Measurements from ENCODE around the gene AGAP5. TPM values are rescaled to one million over a fixed set of nuclear protein-coding genes. Genes with fewer than 3 reads are reported as not detected.
A peak's percentile ranks its signal among the peaks of the same experiment; 100 is the strongest.

Gene AGAP5
- total RNA-seq, 2 experiments from 2014 or later = 7.1 to 10.3 TPM

DNA sequence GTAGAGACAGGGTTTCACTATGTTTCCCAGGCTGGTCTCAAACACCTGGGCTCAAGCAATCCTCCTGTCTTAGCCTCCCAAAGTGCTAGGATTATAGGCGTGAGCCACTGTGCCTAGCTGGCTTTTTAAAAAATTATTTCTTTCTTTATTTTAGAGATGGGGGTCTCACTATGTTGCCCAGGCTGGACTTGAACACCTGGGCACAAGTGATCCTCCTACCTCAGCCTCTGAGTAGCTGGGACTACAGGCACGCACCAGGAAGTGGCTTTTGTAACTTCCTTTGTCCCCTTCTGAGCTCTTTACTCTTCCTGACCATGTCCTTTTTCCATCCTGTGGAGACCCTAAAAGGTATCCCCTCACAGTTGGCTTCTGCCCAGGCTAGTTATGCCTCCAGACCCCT lies 54.5 kb downstream of the AGAP5 start:
- Mint-ChIP-seq H3K36me3 (ENCODE audit: low read depth) (no peaks in the 10 kb centered on the region), H3K4me1 (peaks cover 19% of the 10 kb centered on the region), H3K4me3 (no peak overlapping the region), H3K9me3 (ENCODE audit: low read depth) (no peaks in the 10 kb centered on the region), H3K27ac (no peak overlapping the region), H3K27me3 (no peaks in the 10 kb centered on the region)
- DNase-seq = no peak
- intact Hi-C loops (cut with DNase I, micrococcal nuclease) = no loop called here
- no peak for ATAC-seq
- ChIA-PET CTCF (interaction anchor here (0.6 to 7.0 kb wide), 27 partner anchors 8 to 390 kb away, joined by 3 to 122 read pairs (median 3); partner anchors contain the start of genes SYNPO2L and USP54), POLR2A (no interaction called here)

DNA sequence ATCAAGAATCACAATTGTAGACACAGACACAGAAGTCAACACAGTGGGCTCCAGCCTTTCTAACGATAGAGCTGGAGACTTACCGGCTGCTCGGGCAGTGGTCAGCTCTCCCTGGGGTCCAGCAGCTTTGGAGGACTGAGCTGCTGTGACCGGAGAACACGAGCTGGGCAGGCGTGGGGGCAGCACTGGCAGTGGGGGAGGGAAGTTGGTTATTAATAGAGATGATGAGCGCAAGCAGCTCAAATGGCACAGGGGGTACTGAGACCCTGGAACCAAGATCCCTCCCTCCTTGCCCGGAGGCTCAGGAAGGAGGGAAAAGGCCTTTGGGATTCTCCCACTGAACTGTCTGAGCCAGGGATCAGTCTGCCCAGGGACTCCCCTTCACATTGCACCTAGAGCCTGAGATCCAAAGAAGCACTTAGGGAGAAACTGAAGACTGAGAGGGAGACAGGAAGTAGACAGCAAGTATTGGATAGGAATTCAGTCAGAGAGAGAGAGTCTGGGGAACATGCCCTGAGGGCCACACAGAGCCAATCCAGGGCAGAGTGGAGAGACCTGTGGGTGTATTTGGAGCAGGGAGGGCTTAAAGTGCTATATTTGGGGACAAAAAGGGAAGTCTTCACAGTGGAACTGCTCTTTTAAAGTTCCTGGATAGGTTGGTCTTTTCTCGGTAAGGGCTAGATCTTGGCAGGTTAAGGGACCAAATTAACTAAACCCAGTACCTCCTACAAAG lies 56.4 kb downstream of the AGAP5 start, which contains the start of gene MYOZ1:
TSS of gene MYOZ1 (minus strand) at position 147 of the 733 bp plus-strand sequence. CDS start 1,457 bp downstream, outside the sequence.
- POLR2A ChIA-PET = interaction anchor here (0.7 kb wide), 1 partner anchor 110 kb away, joined by 5 read pairs; no protein-coding TSS in a partner anchor
- CTCF ChIA-PET = no interaction called here
- intact Hi-C loops (cut with DNase I, micrococcal nuclease) = no loop called here
- Mint-ChIP-seq H3K4me1 (peaks cover 19% of the 10 kb centered on the region), H3K36me3 (ENCODE audit: low read depth) (no peaks in the 10 kb centered on the region), H3K27ac (no peak within 1 kb of the TSS), H3K9me3 (ENCODE audit: low read depth) (no peaks in the 10 kb centered on the region), H3K4me3 (no peak within 1 kb of the TSS), H3K27me3 (no peaks in the 10 kb centered on the region)
- DNase-seq = no peak
- no peak for ATAC-seq

DNA sequence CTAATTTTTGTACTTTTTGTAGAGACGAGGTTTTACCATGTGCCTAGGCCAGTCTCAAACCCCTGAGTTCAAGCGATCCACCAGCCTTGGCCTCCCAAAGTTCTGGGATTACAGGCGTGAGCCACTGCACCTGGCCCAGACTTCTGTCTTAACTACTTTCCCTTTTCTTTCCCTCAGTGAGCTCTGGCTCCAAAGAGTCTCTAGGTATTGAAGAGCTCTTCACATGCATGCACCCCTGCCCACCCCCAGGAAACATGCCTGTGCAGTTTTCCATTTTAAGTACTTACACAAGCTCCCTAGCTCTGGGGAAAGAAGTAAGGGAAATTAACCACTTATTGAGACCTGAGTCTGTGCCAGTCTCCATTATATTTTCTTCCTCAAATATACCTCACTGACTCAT lies 58.6 kb downstream of the AGAP5 start:
- ATAC-seq (no peak), DNase-seq (no peak)
- Mint-ChIP-seq H3K27me3 (no peaks in the 10 kb centered on the region), H3K9me3 (ENCODE audit: low read depth) (no peaks in the 10 kb centered on the region), H3K4me1 (peaks cover 6% of the 10 kb centered on the region), H3K4me3 (no peak overlapping the region), H3K27ac (no peak overlapping the region), H3K36me3 (ENCODE audit: low read depth) (no peaks in the 10 kb centered on the region)
- intact Hi-C loops (cut with DNase I, micrococcal nuclease) = no loop called here
- ChIA-PET CTCF (interaction anchor here (1.2 kb wide), 1 partner anchor 108 kb away, joined by 3 read pairs; no protein-coding TSS in a partner anchor), POLR2A (no interaction called here)

DNA sequence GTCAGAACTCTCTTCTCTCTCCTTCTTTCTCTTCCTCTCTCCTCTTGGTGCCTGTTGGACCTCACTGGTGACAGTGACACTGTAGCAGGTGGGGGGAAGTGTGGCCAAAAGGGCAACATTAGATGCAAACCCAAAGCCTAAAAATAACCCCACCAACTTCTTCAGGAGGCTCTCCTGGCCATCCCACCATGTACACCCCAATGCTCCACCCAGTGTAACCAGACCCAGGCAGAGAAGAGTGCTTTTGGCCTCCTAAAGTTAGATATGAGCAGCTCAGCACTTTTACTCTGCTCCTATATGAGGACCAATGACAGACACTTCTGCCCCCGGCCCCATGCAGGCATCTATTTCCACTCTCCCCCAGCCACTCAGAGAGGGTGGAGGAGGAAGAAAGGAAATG lies 62.1 kb downstream of the AGAP5 start:
- Mint-ChIP-seq H3K27ac (no peak overlapping the region), H3K27me3 (no peaks in the 10 kb centered on the region), H3K4me3 (no peak overlapping the region), H3K4me1 (no peaks in the 10 kb centered on the region), H3K36me3 (ENCODE audit: low read depth) (no peaks in the 10 kb centered on the region), H3K9me3 (ENCODE audit: low read depth) (no peaks in the 10 kb centered on the region)
- DNase-seq (no peak), ATAC-seq (no peak)
- POLR2A ChIA-PET = interaction anchor here (0.7 kb wide), 1 partner anchor 22 kb away, joined by 3 read pairs; no protein-coding TSS in a partner anchor
- intact Hi-C loops (cut with DNase I, micrococcal nuclease) = no loop called here
- CTCF ChIA-PET = interaction anchor here (0.6 to 1.7 kb wide), 4 partner anchors 8 to 164 kb away, joined by 3 to 8 read pairs (median 3); no protein-coding TSS in a partner anchor

DNA sequence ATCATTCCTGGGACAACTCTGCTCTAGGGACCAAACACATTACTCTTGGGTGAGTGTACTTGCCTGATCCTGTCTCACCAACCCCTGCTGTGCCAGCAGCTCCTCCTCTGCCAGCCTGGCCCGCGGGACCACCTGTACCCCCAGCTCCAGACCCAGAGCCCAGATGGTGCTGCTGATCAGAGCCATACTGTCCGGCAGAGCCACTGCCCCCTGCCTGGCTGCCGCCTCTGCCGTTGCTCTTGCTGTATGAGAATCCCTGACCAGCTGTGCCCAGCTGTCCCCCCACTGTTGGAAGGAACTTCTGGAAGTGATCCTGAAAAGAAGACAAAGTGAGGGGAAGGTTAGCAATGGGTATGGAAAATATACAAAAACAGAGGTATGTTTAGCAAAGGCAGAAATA lies 63.5 kb downstream of the AGAP5 start:
- ATAC-seq (no peak), DNase-seq (no peak)
- intact Hi-C loops (cut with DNase I, micrococcal nuclease) = no loop called here
- POLR2A ChIA-PET = no interaction called here
- Mint-ChIP-seq H3K4me3 (no peak overlapping the region), H3K9me3 (ENCODE audit: low read depth) (no peaks in the 10 kb centered on the region), H3K36me3 (ENCODE audit: low read depth) (no peaks in the 10 kb centered on the region), H3K4me1 (no peaks in the 10 kb centered on the region), H3K27me3 (no peaks in the 10 kb centered on the region), H3K27ac (no peak overlapping the region)
- CTCF ChIA-PET = interaction anchor here (0.6 kb wide), 1 partner anchor 20 kb away, joined by 3 read pairs; no protein-coding TSS in a partner anchor

DNA sequence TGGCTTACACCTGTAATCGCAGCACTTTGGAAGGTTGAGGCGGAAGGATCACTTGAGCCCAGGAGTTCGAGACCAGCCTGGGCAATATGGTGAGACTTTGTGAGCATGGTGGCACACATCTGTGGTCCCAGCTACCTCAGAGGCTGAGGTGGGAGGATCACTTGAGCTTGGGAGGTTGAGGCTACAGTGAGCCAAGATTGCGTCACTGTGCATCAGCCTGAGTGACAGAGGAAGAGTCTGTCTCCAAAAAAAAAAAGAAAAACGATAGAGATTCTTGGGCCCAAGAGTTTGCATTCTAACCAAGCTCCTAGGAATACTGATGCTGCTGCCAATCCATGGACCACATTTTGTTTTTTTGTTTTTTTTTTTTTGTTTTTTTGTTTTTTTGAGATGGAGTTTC lies 68.7 kb downstream of the AGAP5 start:
- Mint-ChIP-seq H3K36me3 (ENCODE audit: low read depth) (peaks cover 5% of the 10 kb centered on the region), H3K4me1 (peaks cover 19% of the 10 kb centered on the region), H3K27ac (no peak overlapping the region), H3K27me3 (no peaks in the 10 kb centered on the region), H3K9me3 (ENCODE audit: low read depth) (no peaks in the 10 kb centered on the region), H3K4me3 (no peak overlapping the region)
- intact Hi-C loops (cut with DNase I, micrococcal nuclease) = loop anchor here in 1 of 2 experiments (5.0 kb wide), 2 partner anchors 143 to 1198 kb away; partner anchors contain the start of gene KAT6B
- POLR2A ChIA-PET = interaction anchor here (0.6 kb wide), 2 partner anchors 532 to 1349 kb away, joined by 3 to 7 read pairs; partner anchors contain the start of gene P4HA1
- ATAC-seq = no peak
- CTCF ChIA-PET = interaction anchor here (0.6 to 4.6 kb wide), 4 partner anchors 11 to 215 kb away, joined by 3 to 22 read pairs (median 4); partner anchors contain the start of gene ANXA7
- no peak for DNase-seq

DNA sequence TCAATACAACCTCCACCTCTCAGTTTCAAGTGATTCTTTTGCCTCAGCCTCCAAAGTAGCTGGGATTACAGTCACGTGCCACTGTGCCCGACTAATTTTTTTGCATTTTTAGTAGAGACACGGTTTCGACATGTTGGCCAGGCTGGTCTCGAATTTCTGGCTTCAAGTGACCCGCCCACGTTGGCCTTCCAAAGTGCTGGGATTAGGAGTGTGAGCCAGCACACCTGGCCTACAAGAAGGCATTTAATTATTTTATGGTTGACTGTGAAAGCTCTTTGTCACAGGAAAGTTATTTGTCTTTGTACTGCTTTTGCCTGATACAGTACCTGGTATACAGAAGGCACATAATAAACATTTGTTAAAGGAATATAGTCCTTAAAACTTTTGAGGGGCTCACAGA lies 69.5 kb downstream of the AGAP5 start:
- no peaks in the 10 kb centered on the region for H3K9me3 Mint-ChIP-seq (ENCODE audit: low read depth)
- no peak for ATAC-seq
- peaks cover 5% of the 10 kb centered on the region for H3K36me3 Mint-ChIP-seq (ENCODE audit: low read depth)
- CTCF ChIA-PET = interaction anchor here (0.6 to 4.6 kb wide), 3 partner anchors 16 to 218 kb away, joined by 3 to 22 read pairs (median 4); no protein-coding TSS in a partner anchor
- H3K27me3 Mint-ChIP-seq = no peaks in the 10 kb centered on the region
- POLR2A ChIA-PET = no interaction called here
- H3K4me3 Mint-ChIP-seq = no peak overlapping the region
- H3K4me1 Mint-ChIP-seq = peaks cover 19% of the 10 kb centered on the region
- no peak for DNase-seq
- intact Hi-C loops (cut with DNase I, micrococcal nuclease) = loop anchor here in 1 of 2 experiments (5.0 kb wide), 2 partner anchors 144 to 1199 kb away; partner anchors contain the start of gene KAT6B
- no peak overlapping the region for H3K27ac Mint-ChIP-seq

DNA sequence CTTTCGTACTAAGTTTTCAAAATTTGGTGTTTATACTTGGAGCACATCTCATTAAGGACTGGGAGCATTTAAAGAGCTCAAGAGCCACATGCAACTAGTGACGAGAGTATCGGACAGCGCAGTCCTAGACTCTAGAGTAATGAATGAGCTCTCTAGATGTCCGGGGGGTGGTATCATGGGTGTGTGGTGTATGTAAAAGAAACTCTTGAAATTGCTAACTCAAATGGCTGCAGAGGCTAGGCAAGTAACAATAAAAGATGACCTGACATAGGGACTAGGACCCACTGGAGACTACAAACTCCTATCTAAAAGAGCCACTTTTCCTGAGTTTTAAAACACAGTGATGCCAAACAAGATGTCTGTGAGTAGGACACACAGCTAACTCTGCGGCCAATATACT lies 70.6 kb downstream of the AGAP5 start:
- ChIA-PET CTCF (interaction anchor here (0.6 to 4.6 kb wide), 2 partner anchors 17 to 1753 kb away, joined by 3 to 22 read pairs; no protein-coding TSS in a partner anchor), POLR2A (interaction anchor here (0.6 to 1.3 kb wide), 3 partner anchors 17 to 1554 kb away, joined by 3 to 4 read pairs (median 3); partner anchors contain the start of gene P4HA1)
- Mint-ChIP-seq H3K4me1 (peaks cover 19% of the 10 kb centered on the region), H3K27me3 (no peaks in the 10 kb centered on the region), H3K9me3 (ENCODE audit: low read depth) (no peaks in the 10 kb centered on the region), H3K4me3 (peak overlapping the region; percentile 96), H3K36me3 (ENCODE audit: low read depth) (peaks cover 5% of the 10 kb centered on the region), H3K27ac (no peak overlapping the region)
- no peak for ATAC-seq
- DNase-seq = no peak
- intact Hi-C loops (cut with DNase I, micrococcal nuclease) = loop anchor here in 1 of 2 experiments (5.0 kb wide), 2 partner anchors 145 to 1200 kb away; partner anchors contain the start of gene KAT6B

DNA sequence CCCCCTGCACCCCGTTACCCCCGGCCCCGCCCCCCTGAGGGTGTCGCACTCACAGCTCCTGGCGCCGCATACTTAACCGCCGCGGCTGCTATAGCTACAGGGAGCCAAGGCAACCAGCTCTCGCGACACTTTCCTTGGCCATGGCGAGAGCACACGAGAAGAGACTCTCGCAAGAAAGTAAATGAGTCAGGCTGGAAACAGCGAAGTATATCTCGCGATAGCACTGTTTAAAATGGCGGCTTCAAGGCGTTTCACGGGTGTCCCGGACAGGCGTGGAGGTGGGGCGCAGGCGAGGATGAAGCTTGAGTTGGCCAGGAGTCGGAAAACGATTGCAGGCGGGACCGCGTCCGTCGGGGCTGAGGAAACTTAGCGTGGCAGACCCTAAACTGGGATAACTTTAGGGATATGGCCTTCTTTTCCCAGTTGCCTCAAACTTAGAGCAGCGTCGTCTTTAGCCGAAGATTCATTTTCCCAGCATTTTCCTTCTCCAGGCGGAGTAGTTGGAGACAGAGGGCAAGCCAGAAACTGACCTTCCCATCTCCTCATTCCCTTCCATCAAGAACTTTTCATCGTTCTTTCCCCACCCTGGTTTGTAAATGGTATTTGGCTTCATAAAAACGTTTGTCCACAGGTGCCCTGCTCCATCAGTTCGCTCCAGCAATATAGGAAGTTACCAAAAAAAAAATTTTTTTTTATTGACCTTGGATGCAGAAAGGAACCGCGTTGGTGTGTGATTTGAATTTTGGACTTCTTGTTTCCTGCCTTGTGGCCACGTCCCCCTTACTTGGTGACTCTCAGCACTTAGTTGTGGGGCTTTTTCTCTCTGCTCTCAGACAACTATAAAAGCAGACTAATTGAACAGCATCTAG lies 71.8 kb downstream of the AGAP5 start:
- Mint-ChIP-seq H3K27me3 (no peaks in the 10 kb centered on the region), H3K36me3 (ENCODE audit: low read depth) (peaks cover 5% of the 10 kb centered on the region), H3K4me1 (peaks cover 19% of the 10 kb centered on the region), H3K27ac (peak overlapping the region; percentile 98), H3K4me3 (peak overlapping the region; percentile 96), H3K9me3 (ENCODE audit: low read depth) (no peaks in the 10 kb centered on the region)
- peak; percentile 97 for DNase-seq
- ChIA-PET POLR2A (interaction anchor here (0.6 to 1.9 kb wide), 4 partner anchors 131 to 537 kb away, joined by 3 to 6 read pairs (median 6); partner anchors contain the start of genes DNAJC9, MRPS16 and PPP3CB), CTCF (interaction anchor here (1.4 to 4.6 kb wide), 3 partner anchors 18 to 97 kb away, joined by 4 to 22 read pairs (median 6); no protein-coding TSS in a partner anchor)
- peak; percentile 99 for ATAC-seq
- intact Hi-C loops (cut with DNase I, micrococcal nuclease) = loop anchor here (1.0 to 5.0 kb wide), 14 partner anchors 104 to 1201 kb away; partner anchors contain the start of genes MRPS16 (in 2 of the 2), ANXA7 (in 1 of the 2), CFAP70 (in 1 of the 2) and DNAJC9 (in 1 of the 2)

DNA sequence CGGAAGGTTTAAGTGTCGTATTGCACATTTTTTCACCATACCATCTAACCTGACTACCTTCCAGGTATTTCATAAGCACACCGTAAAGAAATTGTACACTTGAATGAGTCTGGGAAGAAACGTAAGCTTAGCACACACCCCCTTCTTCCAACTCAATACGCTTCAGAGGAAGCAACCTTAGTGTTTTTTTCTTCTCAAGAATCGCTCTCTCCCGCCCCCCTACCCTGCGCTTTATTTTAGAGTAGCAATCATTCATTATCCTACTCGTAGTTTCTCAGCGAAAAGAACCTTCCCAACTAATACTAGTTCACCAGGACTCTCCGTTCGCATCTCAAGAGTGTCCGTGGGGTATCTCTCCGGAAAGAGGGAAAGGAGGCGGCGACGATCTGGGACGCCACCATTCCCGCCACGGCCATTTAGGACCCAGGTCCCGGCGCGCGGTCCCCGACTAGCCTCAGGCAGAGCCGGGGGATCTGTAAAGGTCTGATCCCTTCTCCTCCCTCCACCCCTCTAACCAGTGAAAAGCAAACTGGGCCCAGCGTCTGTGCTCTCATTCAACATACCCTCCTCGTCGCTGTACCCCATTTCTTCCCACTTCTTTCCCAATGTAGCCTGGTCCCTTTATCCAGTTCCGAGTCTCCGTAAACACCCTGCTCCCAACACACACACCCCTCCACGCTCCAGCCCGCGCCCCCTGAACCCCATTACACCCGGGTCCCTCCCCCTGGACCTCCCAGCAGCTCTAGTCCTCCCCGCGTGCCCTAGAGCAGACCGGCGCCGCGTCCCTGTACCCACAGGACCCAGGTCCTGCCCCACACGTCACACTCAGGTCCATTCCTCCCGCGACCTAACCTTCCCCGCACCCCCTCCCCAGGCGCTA lies 72.7 kb downstream of the AGAP5 start:
- POLR2A ChIA-PET = interaction anchor here (0.6 to 1.9 kb wide), 6 partner anchors 130 to 536 kb away, joined by 3 to 6 read pairs (median 4); partner anchors contain the start of genes DNAJC9, MRPS16 and PPP3CB
- H3K4me1 Mint-ChIP-seq = peaks cover 19% of the 10 kb centered on the region
- peaks cover 5% of the 10 kb centered on the region for H3K36me3 Mint-ChIP-seq (ENCODE audit: low read depth)
- DNase-seq (peak; percentile 30), ATAC-seq (peak; percentile 67)
- intact Hi-C loops (cut with DNase I, micrococcal nuclease) = loop anchor here (1.0 to 5.0 kb wide), 5 partner anchors 147 to 1202 kb away; partner anchors contain the start of genes ANXA7 (in 1 of the 2), DNAJC9 (in 1 of the 2), KAT6B (in 1 of the 2) and MRPS16 (in 1 of the 2)
- CTCF ChIA-PET = interaction anchor here (0.6 to 1.8 kb wide), 3 partner anchors 20 to 535 kb away, joined by 4 to 6 read pairs (median 4); no protein-coding TSS in a partner anchor
- peak overlapping the region; percentile 55 for H3K27ac Mint-ChIP-seq
- peak overlapping the region; percentile 96 for H3K4me3 Mint-ChIP-seq
- H3K9me3 Mint-ChIP-seq (ENCODE audit: low read depth) = no peaks in the 10 kb centered on the region
- no peaks in the 10 kb centered on the region for H3K27me3 Mint-ChIP-seq

All from activated CD4-positive, alpha-beta T cell treated with anti-CD3 and anti-CD28 coated beads for 36 hours (primary cell).